ENCODE data around the gene VAMP2. TPM values are rescaled to one million over a fixed set of nuclear protein-coding genes. Genes with fewer than 3 reads are reported as not detected.

VAMP2 gene
- total RNA-seq, 4 donors from 2014 or later, result 20.9 to 49.4 (median 30.1) TPM

GRCh38 chr17:8156246-8156992, 6.3 kb downstream of the VAMP2 start:
- Histone ChIP-seq H3K4me1 (peaks cover 24 to 65% (median 45%) of the 10 kb centered on the region in 4 donors), H3K9me3 (no peaks in the 10 kb centered on the region), H3K4me3 (peak overlapping the region; percentile 69 to 94 (median 84)), H3K27ac (peak overlapping the region; percentile 99 to 100 (median 100)), H3K27me3 (no peaks in the 10 kb centered on the region), H3K36me3 (peaks cover 0 to 3% (median 0%) of the 10 kb centered on the region in 4 donors)
- 1% methylated on average over 12 to 59 of the region's 59 CpGs for WGBS, 2 donors (ENCODE audit: low coverage in 1 of 2)
- intact Hi-C loops (cut with DNase I; ENCODE audit: low total_unique reads) (no loop called here), in situ Hi-C loops (cut with MboI; ENCODE audit: low pct_ligation_motif_present in 1 of 4, low pct_unique_long_range_greater_than_20kb in 1 of 4, low sequenced_read_pairs in 3 of 4) (no loop called here)
- DNase-seq, result peak; percentile 100
- peak; percentile 100 for TF ChIP-seq POLR2AphosphoS5 (IDR thresholded peaks at IDR 0.05)
- TF ChIP-seq CTCF (IDR thresholded peaks at IDR 0.05), result no peak
- peak; percentile 79 for TF ChIP-seq EP300 (IDR thresholded peaks at IDR 0.05; ENCODE audit: low read depth)
- peak; percentile 100 for TF ChIP-seq POLR2A (IDR thresholded peaks at IDR 0.05)

- Histone ChIP-seq H3K4me1 (peaks cover 19 to 65% (median 45%) of the 10 kb centered on the region in 4 donors), H3K27ac (peak overlapping the region; percentile 95 to 100 (median 99)), H3K4me3 (peak overlapping the region; percentile 69 to 94 (median 84)), H3K36me3 (peaks cover 0 to 3% (median 0%) of the 10 kb centered on the region in 4 donors), H3K27me3 (no peaks in the 10 kb centered on the region), H3K9me3 (no peaks in the 10 kb centered on the region)
- no peak for DNase-seq
- TF ChIP-seq POLR2AphosphoS5 (IDR thresholded peaks at IDR 0.05), result no peak
- no peak for TF ChIP-seq EP300 (IDR thresholded peaks at IDR 0.05; ENCODE audit: low read depth)
- no peak for TF ChIP-seq POLR2A (IDR thresholded peaks at IDR 0.05)
- TF ChIP-seq CTCF (IDR thresholded peaks at IDR 0.05), result no peak
- intact Hi-C loops (cut with DNase I; ENCODE audit: low total_unique reads), result no loop called here
- in situ Hi-C loops (cut with MboI; ENCODE audit: low pct_ligation_motif_present in 1 of 4, low pct_unique_long_range_greater_than_20kb in 1 of 4, low sequenced_read_pairs in 3 of 4), result no loop called here
- 0 to 8% methylated on average over 3 to 11 of the region's 11 CpGs for WGBS, 2 donors (ENCODE audit: low coverage in 1 of 2)
Observed at GRCh38 chr17:8155996-8156245, 6.8 kb downstream of the VAMP2 start.

GRCh38 chr17:8155231-8155995, 7.3 kb downstream of the VAMP2 start:
- intact Hi-C loops (cut with DNase I; ENCODE audit: low total_unique reads), result no loop called here
- in situ Hi-C loops (cut with MboI; ENCODE audit: low pct_ligation_motif_present in 1 of 4, low pct_unique_long_range_greater_than_20kb in 1 of 4, low sequenced_read_pairs in 3 of 4), result no loop called here

More at GRCh38 chr17:8155231-8155995, 7.3 kb downstream of the VAMP2 start:
- Histone ChIP-seq H3K4me3 (peak overlapping the region; percentile 69 to 94 (median 84)), H3K36me3 (peaks cover 0 to 5% (median under 1%) of the 10 kb centered on the region in 4 donors), H3K27me3 (no peaks in the 10 kb centered on the region), H3K9me3 (no peaks in the 10 kb centered on the region), H3K27ac (peak overlapping the region; percentile 95 to 100 (median 99)), H3K4me1 (peaks cover 14 to 65% (median 46%) of the 10 kb centered on the region in 4 donors)
- TF ChIP-seq CTCF (IDR thresholded peaks at IDR 0.05) (peak in 3 of 5 experiments; percentile 13 to 16 (median 13)), POLR2AphosphoS5 (IDR thresholded peaks at IDR 0.05) (no peak)
- DNase-seq, result no peak
- WGBS, 2 donors (ENCODE audit: low coverage in 1 of 2), result 29 to 41% methylated on average over 9 to 14 of the region's 14 CpGs

All from transverse colon (tissue), 4 donors.